ENCODE measurements around the gene ANXA6.

Gene ANXA6

GRCh38 chr5:151097820-151098767, 59.5 kb downstream of the ANXA6 start:
- peak; percentile 27 for DNase-seq

GRCh38 chr5:151097061-151097460, 60.5 kb downstream of the ANXA6 start:
- DNase-seq = no peak

- DNase-seq = no peak
These were observed 61.6 kb downstream of the ANXA6 start for GRCh38 chr5:151096001-151096373.

GRCh38 chr5:151095341-151096000, 62.1 kb downstream of the ANXA6 start:
- DNase-seq = no peak

- no peak for DNase-seq
These were observed 62.7 kb downstream of the ANXA6 start for GRCh38 chr5:151094852-151095245.

GRCh38 chr5:151094030-151094851, 63.3 kb downstream of the ANXA6 start:
- no peak for DNase-seq

- peak; percentile 35 for DNase-seq
These were observed 64.1 kb downstream of the ANXA6 start for GRCh38 chr5:151093476-151093889.

GRCh38 chr5:151092762-151093161, 64.8 kb downstream of the ANXA6 start:
- DNase-seq = no peak

GRCh38 chr5:151089726-151090125, 67.9 kb downstream of the ANXA6 start:
- DNase-seq = no peak

- DNase-seq = no peak
These were observed 68.6 kb downstream of the ANXA6 start for GRCh38 chr5:151088986-151089385.

- no peak for DNase-seq
These were observed 70.1 kb downstream of the ANXA6 start for GRCh38 chr5:151087486-151087885.

- DNase-seq = no peak
These were observed 70.6 kb downstream of the ANXA6 start for GRCh38 chr5:151086905-151087360.

- no peak for DNase-seq
These were observed 71.2 kb downstream of the ANXA6 start for GRCh38 chr5:151086192-151086869.

- DNase-seq = no peak
These were observed 72.0 kb downstream of the ANXA6 start for GRCh38 chr5:151085517-151086041.

GRCh38 chr5:151084363-151084762, 73.2 kb downstream of the ANXA6 start:
- DNase-seq = no peak

- DNase-seq = no peak
These were observed 74.4 kb downstream of the ANXA6 start for GRCh38 chr5:151083081-151083676.

GRCh38 chr5:151082282-151082902, 75.2 kb downstream of the ANXA6 start:
- DNase-seq = peak; percentile 62

- DNase-seq = peak; percentile 62
These were observed 75.9 kb downstream of the ANXA6 start for GRCh38 chr5:151081431-151082281.

- peak; percentile 95 for DNase-seq
These were observed 76.8 kb downstream of the ANXA6 start, which contains the start of gene TNIP1 for GRCh38 chr5:151080613-151081430. TNIP1 (minus strand) TSS chr5:151081034; CDS start chr5:151065095, 15,939 bp downstream.
